ENCODE measurements around the gene SLC44A4.

The SLC44A4 gene

DNA sequence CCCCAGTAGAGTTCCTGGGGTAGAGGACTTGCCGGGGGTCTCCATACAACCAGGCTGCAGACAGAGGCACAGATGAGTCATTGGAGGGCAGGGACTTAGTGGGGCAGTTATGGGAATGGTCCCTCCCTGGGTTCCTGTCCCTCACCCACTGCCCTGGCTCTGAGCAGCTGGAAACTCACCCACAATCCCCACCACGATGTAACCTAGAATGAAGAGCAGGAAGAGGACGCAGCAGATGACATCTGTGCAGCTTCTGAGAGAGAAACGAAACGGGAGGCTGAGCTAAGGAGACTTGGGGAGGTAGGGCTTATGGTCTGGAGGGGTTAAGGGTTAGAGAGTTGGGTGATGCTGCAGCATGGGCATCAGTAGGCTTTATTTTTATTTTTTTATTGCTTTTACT lies 2.9 kb downstream of the SLC44A4 start:
- TF ChIP-seq TOX (CRISPR knock-in tag; IDR thresholded peaks at IDR 0.05; ENCODE audit: borderline replicate concordance) (no peak), ZFP30 (CRISPR knock-in tag; IDR thresholded peaks at IDR 0.05) (no peak), BACH2 (CRISPR knock-in tag; IDR thresholded peaks at IDR 0.05; ENCODE audit: borderline replicate concordance) (no peak)
- no peak for ATAC-seq

DNA sequence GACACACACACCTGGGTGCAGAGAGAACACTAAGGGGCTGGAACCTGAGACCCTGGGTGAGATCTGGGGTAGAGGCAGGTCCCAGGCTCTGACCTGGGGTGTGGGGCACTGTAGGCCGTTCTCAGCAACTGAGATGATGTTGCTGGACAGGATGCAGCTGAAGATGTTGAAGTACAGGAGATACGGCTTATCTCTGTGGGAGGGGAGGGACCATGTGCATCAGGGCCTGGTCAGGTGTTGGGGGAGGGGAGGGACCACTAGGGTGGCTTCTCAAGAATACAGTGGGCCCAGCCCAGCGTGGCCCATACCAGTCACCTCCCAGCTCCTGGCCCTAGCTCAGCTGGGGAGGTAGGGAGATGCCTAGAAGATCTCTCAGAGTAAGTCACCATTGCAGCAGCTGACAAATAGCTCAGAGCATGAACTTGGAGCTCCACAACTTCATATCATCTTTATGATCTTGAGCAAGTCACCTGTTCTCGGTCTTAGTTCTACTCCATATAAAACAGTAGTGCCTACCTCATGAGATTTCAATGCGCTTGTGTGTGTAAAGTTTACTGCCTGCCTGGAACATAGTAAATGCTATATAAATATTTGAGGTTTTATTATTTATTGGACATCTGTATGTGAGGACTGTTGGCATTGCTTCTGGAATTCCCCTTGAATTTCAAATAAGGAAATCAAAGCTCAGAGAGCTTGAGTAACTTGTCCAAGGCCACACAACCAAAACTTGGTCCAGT lies 3.8 kb downstream of the SLC44A4 start:
- TF ChIP-seq CREB5 (CRISPR knock-in tag; IDR thresholded peaks at IDR 0.05; ENCODE audit: low read depth) (no peak), ZNF565 (CRISPR knock-in tag; conservative IDR thresholded peaks at IDR 0.05; ENCODE audit: low read depth) (no peak)
- no peak for ATAC-seq

DNA sequence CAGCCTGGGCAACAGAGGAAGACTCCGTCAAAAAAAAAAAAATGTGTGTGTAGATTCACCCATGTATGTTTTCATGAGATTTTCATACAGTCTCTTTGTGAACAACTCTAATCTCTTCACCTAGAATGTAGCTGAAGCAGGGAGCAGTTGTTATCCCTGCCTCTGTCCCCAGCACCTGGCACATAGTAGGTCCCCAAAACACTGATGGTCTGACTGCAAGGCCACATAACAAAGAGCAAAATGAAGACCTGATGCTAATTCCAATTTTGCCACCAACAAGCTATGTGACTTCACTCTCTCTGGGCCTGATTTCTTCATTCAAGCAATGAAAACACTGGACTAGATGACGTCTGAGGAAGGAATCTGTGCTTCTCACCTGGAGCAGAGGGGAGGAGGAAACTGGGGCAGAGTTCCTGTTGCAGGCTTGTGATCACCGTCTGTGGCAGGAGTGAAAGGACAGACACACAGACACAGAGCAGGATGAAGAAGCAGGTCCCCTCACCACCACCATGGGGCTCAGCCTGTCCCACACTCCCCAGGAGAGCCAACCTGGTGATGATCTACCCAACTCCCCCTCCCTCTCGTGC lies 4.6 kb downstream of the SLC44A4 start:
- TF ChIP-seq ARNTL (CRISPR knock-in tag; IDR thresholded peaks at IDR 0.05; ENCODE audit: borderline replicate concordance, low read depth) (no peak), SNAI2 (CRISPR knock-in tag; IDR thresholded peaks at IDR 0.05) (no peak), ZC3H10 (CRISPR knock-in tag; IDR thresholded peaks at IDR 0.05) (no peak), RARB (CRISPR knock-in tag; IDR thresholded peaks at IDR 0.05) (no peak)
- ATAC-seq: no peak

DNA sequence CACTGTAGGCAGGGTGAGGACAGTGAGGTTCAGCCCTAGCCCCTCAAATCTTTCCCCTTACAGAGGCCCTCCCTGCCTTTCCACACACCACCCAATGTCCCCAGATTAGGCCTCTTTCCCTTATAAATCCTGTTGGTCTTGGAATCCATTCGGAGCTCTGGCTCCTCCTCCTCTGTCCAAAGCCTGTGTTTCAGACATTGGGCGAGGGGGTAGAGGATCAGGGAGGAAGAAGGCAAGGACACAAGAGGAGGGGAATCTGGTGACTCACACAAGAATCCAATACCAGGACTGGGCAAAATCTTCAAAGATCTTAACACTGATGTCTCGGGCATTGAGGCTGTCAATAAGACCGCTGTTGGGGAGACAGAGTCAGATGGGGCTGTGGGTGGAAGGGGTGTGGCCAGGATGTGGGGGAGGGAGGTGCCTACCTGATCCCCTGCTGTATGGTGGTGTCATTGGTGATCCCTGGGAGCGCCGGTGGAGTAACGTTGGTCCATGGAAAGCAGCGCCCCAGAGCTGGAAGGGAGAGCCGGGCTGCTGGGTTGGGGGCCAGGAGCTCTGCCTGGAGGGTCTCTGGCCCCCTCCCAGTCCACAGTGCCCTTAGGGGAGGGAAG lies 7.6 kb downstream of the SLC44A4 start:
- peak; percentile 76 for ATAC-seq
- TF ChIP-seq GLIS3 (CRISPR knock-in tag; IDR thresholded peaks at IDR 0.05): no peak
- TF ChIP-seq RARB (CRISPR knock-in tag; IDR thresholded peaks at IDR 0.05): no peak
- TF ChIP-seq PPARA (CRISPR knock-in tag; IDR thresholded peaks at IDR 0.05; ENCODE audit: borderline replicate concordance): no peak
- no peak for TF ChIP-seq ISL1 (CRISPR knock-in tag; IDR thresholded peaks at IDR 0.05)
- no peak for TF ChIP-seq CSDC2 (CRISPR knock-in tag; IDR thresholded peaks at IDR 0.05)
- TF ChIP-seq POU6F1 (CRISPR knock-in tag; IDR thresholded peaks at IDR 0.05; ENCODE audit: borderline replicate concordance, low read depth): no peak
- TF ChIP-seq ZFP3 (CRISPR knock-in tag; IDR thresholded peaks at IDR 0.05): no peak
- TF ChIP-seq ESRRG (CRISPR knock-in tag; IDR thresholded peaks at IDR 0.05): no peak
- TF ChIP-seq, protein P1, sequence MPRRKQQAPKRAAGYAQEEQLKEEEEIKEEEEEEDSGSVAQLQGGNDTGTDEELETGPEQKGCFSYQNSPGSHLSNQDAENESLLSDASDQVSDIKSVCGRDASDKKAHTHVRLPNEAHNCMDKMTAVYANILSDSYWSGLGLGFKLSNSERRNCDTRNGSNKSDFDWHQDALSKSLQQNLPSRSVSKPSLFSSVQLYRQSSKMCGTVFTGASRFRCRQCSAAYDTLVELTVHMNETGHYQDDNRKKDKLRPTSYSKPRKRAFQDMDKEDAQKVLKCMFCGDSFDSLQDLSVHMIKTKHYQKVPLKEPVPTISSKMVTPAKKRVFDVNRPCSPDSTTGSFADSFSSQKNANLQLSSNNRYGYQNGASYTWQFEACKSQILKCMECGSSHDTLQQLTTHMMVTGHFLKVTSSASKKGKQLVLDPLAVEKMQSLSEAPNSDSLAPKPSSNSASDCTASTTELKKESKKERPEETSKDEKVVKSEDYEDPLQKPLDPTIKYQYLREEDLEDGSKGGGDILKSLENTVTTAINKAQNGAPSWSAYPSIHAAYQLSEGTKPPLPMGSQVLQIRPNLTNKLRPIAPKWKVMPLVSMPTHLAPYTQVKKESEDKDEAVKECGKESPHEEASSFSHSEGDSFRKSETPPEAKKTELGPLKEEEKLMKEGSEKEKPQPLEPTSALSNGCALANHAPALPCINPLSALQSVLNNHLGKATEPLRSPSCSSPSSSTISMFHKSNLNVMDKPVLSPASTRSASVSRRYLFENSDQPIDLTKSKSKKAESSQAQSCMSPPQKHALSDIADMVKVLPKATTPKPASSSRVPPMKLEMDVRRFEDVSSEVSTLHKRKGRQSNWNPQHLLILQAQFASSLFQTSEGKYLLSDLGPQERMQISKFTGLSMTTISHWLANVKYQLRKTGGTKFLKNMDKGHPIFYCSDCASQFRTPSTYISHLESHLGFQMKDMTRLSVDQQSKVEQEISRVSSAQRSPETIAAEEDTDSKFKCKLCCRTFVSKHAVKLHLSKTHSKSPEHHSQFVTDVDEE (CRISPR knock-in tag; IDR thresholded peaks at IDR 0.05): no peak
- TF ChIP-seq ZNF70 (CRISPR knock-in tag; IDR thresholded peaks at IDR 0.05): no peak
- TF ChIP-seq ZNF565 (CRISPR knock-in tag; conservative IDR thresholded peaks at IDR 0.05; ENCODE audit: low read depth): no peak
- no peak for TF ChIP-seq OSR1 (CRISPR knock-in tag; IDR thresholded peaks at IDR 0.05)
- no peak for TF ChIP-seq ARNTL (CRISPR knock-in tag; IDR thresholded peaks at IDR 0.05; ENCODE audit: borderline replicate concordance, low read depth)

DNA sequence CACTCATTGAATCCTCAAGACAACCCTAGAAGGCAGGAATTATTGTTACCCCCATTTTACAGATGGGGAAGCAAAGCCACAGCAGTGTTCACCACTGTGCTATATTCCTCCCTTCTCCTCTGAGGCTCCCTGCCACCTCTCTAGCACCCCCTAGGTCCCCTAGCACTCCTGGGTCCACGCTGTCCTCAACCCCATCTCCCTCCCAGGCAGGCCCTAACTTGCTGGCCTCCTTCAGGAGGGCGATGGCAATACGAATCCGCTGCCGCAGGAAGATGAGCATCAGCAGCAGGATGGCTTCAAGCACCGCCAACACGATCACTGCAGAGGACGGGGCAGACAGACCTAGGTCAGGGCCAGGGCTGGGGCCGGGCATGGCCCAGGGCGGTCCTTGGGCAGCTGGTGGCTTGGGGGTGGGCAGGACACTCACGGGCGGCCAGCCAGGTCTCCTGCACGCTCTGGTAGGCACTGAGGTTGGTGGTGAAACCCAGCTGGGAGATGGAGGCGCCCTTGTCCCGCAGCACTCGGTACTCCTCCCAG lies 8.3 kb downstream of the SLC44A4 start:
- ATAC-seq: peak; percentile 16; the same call in 2 of the 3 replicates
- TF ChIP-seq CSDC2 (CRISPR knock-in tag; IDR thresholded peaks at IDR 0.05): no peak

Measured in SK-N-SH treated with all-trans-retinoic acid at 6 μM for 48 hours (cell line).